Adrenal gland (tissue), 5 donors: ENCODE results near the gene ABCB10.

Source experiments
- POLR2A ChIP-seq, 2 donors: fragments of 450-650 bp; IDR thresholded peaks; one replicate each; pipeline ENCODE4 v1.6.1; 2017; ENCODE audit warnings: antibody characterized with exemption in 2 of 2, mild to moderate bottlenecking in 2 of 2, moderate library complexity in 1 of 2
- TF ChIP-seq, protein P1 (sequence below), 6 experiments: fragments of 450-650 bp in 4 of 6; fragments of 200-600 bp in 2 of 6; sonication (generic) in 1 of 6; IDR thresholded peaks; 1 replicate in 5 of 6; 2 replicates in 1 of 6; pipeline versions ENCODE4 v1.5.1 to v1.8.0; 2016 to 2021; ENCODE audit warnings: antibody characterized with exemption in 6 of 6, mild to moderate bottlenecking in 2 of 6, moderate library complexity in 1 of 6
- donor health status: DM: no; HTN: no; CAD: no.

GRCh38 chr1:229507502-229507901, 51.0 kb downstream of the ABCB10 start:
- TF ChIP-seq, protein P1, sequence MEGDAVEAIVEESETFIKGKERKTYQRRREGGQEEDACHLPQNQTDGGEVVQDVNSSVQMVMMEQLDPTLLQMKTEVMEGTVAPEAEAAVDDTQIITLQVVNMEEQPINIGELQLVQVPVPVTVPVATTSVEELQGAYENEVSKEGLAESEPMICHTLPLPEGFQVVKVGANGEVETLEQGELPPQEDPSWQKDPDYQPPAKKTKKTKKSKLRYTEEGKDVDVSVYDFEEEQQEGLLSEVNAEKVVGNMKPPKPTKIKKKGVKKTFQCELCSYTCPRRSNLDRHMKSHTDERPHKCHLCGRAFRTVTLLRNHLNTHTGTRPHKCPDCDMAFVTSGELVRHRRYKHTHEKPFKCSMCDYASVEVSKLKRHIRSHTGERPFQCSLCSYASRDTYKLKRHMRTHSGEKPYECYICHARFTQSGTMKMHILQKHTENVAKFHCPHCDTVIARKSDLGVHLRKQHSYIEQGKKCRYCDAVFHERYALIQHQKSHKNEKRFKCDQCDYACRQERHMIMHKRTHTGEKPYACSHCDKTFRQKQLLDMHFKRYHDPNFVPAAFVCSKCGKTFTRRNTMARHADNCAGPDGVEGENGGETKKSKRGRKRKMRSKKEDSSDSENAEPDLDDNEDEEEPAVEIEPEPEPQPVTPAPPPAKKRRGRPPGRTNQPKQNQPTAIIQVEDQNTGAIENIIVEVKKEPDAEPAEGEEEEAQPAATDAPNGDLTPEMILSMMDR (IDR thresholded peaks at IDR 0.05), result no peak
- no peak for TF ChIP-seq POLR2A (IDR thresholded peaks at IDR 0.05)
